ENCODE measurements around the gene TMEM151B. TPM values are rescaled to one million over a fixed set of nuclear protein-coding genes. Genes with fewer than 3 reads are reported as not detected.

The TMEM151B gene
- polyA plus RNA-seq, 3 donors: 0.42 to 0.62 (median 0.60) TPM

DNA sequence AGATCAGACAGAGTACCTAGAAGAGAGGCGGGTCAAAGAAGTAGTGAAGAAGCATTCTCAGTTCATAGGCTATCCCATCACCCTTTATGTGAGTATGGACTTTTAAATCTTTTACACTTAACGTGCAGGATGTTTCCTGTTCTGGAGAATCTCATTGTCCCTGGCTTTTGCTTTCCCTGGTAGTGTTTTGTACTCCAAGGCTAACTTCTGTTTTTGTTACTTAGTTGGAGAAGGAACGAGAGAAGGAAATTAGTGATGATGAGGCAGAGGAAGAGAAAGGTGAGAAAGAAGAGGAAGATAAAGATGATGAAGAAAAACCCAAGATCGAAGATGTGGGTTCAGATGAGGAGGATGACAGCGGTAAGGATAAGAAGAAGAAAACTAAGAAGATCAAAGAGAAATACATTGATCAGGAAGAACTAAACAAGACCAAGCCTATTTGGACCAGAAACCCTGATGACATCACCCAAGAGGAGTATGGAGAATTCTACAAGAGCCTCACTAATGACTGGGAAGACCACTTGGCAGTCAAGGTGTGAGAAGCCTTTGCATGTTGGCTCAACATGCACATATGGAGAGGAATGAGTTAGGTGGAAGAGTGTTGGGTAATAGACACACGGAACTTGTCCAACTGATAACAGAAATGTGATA, 20.1 kb upstream of the TMEM151B start:
- no peak for DNase-seq (ENCODE audit: low read depth in 3 of 3, low spot score in 2 of 3)

DNA sequence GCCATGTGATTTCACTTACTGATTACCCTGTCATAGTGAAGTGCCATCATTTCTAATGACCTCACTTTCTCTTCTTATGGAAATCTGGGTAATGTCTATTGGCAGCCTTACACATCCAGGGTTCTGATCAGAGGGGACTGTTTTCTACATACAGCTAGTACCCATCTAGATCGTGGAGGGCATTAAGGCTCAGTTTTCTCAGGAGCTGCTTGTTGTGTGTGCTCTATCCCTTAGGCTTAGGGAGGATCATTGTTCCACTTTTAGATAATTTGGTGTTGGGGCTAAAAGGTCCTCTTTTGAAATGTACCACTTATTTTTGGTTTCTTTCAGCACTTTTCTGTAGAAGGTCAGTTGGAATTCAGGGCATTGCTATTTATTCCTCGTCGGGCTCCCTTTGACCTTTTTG, 19.5 kb upstream of the TMEM151B start:
- no peak for DNase-seq (ENCODE audit: low read depth in 3 of 3, low spot score in 2 of 3)

DNA sequence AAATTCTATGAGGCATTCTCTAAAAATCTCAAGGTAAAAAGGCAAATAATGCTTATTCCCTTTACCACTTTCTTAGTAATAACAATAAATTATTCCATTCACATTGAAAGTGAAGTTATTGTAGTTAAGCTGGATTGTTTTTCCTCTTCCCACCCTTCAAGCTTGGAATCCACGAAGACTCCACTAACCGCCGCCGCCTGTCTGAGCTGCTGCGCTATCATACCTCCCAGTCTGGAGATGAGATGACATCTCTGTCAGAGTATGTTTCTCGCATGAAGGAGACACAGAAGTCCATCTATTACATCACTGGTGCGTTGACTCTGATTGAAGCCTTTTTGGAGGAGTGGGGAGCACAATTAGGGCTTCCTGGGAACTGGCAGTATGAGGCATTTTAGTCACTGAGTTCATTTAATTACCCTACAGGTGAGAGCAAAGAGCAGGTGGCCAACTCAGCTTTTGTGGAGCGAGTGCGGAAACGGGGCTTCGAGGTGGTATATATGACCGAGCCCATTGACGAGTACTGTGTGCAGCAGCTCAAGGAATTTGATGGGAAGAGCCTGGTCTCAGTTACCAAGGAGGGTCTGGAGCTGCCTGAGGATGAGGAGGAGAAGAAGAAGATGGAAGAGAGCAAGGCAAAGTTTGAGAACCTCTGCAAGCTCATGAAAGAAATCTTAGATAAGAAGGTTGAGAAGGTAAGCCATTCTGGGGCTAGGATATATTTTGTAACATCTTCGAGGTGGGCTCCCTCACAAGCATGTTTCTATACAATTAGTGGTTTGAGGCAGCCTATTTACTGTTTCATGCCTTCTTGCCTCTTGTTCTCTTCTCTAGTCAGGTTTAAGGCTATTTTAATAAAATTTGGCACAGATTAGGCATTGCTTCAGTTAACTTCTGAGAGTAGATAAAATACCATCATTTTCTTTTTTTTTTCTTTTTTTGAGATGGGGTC, 18.4 kb upstream of the TMEM151B start:
- no peak for DNase-seq (ENCODE audit: low read depth in 3 of 3, low spot score in 2 of 3)

DNA sequence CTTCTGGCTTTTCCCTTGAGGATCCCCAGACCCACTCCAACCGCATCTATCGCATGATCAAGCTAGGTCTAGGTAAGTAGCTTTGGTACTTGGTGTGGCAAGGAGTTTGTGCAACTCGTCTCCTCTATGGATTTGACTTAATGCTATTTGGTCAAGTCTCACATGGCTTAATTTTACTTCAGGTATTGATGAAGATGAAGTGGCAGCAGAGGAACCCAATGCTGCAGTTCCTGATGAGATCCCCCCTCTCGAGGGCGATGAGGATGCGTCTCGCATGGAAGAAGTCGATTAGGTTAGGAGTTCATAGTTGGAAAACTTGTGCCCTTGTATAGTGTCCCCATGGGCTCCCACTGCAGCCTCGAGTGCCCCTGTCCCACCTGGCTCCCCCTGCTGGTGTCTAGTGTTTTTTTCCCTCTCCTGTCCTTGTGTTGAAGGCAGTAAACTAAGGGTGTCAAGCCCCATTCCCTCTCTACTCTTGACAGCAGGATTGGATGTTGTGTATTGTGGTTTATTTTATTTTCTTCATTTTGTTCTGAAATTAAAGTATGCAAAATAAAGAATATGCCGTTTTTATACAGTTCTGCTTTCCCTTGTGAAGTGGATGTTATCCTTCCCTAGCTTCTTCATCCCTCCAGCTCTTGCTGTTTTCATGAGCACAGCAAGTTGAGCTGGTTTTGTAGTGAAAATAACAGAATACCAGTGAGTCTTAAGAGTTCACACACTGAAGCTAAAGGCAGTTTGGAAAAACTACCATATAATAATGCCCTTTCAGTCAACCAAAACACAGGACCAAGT, 16.7 kb upstream of the TMEM151B start:
- DNase-seq (ENCODE audit: low read depth in 3 of 3, low spot score in 2 of 3): no peak

DNA sequence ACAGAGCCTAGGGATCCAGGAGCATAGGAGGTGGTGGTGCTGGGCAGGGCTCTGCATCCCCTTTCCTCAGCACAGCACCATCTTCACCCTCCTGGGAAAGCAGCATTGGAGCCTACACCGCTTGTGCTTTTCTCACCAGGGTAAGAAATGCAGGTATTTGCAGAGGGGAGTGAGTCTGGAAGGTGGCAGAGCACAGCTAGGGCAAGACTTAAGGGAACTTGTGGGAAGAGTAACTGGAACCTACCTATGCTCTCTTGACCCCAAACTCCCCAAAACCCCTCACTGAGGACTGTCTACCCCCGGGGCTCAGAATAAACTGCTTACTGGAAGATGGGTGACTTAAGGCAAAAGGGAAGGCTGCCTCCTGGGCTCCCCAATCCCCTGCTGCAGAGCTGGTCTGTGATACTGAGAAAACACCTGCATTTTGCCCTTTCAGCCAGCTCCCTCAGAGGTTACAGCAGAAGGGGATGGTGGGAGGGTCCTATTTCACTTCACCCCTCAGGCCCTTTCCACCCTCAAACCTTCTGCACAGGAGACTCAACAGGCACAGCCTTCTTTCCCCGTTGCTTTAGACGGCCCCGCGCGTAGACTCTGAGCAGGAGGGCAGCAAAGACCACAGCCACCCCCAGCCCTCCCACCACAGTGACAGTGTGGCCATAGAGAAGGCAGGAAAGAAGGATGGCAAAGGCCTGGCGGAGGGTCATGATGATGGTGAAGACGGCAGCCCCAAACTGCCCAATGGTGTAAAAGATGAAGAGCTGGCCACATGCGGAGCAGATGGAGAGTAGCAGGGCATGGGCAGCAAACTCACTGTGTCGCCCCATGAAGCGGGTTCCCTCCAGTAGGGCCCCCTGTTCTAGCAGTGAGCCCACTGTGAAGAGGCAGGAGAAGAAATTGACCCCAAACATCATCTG, 15.8 kb upstream of the TMEM151B start:
- DNase-seq (ENCODE audit: low read depth in 3 of 3, low spot score in 2 of 3): no peak

DNA sequence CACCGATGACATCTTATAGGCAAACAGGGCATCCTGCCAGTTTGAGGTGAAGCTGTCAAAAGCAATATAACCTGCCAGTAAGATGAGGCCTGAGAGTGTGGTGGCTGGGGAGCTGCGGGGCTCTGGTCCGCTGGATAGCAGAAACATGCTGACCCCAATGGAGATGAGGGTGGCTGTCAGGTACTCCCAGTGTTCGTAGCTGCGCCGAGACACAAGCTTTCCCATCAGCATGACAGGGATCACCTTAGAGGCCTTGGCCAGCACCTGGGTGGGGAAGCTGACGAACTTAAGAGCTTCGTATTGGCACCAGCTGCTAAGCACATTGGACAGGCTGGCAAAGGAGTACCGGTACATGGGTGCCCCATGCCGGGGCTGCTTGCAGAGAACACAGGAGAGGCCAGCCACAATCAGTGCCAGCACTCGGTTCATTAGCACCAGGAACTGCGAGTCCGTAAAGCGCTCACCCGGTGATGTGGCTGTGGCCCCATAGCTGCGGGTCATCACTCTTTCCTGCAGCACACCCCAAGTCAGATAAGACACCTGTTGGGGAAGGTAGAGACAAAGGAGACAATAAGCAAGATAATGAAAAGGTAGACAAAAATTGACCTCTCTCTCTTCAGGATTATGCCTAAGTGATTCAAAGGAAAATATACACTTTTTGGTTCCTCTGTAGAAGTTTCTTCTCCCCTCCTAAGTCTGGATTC, 15.0 kb upstream of the TMEM151B start:
- DNase-seq (ENCODE audit: low read depth in 3 of 3, low spot score in 2 of 3): no peak

DNA sequence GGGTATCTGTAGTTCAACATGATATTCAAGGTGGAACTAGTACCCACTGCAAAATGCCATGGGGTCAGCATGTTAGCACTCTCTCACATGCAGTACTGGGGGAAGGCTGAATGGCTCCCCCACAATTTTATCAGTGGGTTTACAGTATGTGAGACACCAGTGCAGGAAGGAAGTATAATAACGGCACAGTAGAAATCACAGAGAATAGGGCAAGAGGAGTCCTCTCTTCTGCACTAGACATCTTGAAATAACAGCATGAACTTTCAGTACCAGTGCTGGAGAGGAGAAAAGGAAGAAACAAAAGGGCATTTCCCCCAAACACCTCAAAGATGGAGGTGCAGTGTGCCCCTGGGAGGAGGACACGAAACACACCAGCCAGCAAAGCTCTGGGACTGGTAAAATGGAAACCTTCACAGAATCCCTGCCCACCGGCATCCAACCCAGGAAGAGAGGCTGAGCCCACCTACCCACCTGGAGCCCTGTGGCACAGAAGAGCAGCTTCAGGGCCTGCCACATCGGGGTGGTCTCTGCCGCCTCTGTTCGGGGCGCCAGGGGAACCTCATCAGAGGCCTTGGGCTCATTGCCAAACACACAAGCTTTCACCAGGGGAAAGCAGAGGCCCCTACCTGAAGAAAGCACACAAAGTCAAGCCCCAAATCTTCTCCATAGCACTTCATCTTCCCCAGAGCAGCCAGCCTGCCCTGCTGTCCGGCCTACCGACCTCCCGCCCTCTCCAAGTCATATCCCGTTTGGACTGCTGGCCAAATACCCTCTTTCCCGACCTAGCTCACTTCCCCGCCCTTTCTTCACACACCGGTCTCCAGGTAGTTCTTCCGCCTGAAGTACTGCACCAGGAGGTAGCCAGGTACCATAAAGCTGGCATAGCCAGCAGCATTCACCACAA, 14.1 kb upstream of the TMEM151B start:
- no peak for DNase-seq (ENCODE audit: low read depth in 3 of 3, low spot score in 2 of 3)

DNA sequence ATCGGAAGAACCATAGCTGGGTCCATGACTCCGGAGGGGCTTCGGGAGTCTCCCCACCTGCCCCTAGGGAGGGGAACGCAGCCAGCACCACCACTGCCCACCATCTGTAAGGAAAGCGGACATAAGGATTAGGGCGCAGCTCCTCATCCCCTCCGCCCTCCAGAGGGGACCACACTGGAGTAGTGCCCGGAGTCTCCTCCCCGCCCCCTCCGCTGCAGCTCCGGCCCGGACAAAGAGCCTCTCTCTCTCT, 13.6 kb upstream of the TMEM151B start:
- DNase-seq (ENCODE audit: low read depth in 3 of 3, low spot score in 2 of 3): no peak

DNA sequence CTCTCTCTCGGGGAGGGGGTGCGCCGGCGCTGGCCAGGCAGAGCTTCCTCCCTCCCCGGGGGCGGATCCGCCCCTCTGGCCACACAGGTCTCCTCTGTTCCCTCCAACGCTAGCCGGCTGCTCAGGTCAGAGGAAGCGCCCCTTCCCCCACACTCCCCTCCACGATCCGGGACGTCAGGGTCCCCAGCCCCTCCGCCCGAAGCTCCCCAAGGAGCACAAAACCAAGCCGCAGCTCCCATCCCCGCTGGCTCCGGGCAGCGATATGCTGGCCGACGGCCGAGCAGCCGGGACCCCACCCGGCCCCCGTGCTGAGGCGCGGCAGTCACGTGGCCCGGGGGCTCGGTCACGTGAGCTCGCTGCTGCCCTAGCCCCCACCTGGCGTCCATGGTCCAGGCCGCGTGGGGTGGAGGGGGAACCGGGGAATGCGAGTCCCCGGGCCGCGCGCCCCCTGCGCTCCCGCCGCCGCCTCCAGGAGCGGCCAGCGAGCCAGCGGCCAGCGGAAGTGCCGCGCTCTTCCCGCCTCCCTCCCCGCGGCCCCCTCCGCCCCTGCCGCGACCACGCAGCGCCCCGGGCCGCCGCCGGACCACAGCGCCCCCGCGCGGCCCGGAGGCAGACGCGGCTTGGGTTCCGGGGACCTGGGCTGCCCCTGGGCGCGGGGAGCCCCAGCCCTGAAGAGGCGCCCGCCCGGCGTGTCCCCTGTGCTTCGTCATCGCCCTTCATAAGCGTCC, 13.1 kb upstream of the TMEM151B start, which contains the start of gene SLC35B2:
Gene SLC35B2, minus strand, starts transcription at position 504 of the 728 bp plus-strand sequence. Its CDS starts 118 bp downstream, at position 386.
- DNase-seq (ENCODE audit: low read depth in 3 of 3, low spot score in 2 of 3): no peak

DNA sequence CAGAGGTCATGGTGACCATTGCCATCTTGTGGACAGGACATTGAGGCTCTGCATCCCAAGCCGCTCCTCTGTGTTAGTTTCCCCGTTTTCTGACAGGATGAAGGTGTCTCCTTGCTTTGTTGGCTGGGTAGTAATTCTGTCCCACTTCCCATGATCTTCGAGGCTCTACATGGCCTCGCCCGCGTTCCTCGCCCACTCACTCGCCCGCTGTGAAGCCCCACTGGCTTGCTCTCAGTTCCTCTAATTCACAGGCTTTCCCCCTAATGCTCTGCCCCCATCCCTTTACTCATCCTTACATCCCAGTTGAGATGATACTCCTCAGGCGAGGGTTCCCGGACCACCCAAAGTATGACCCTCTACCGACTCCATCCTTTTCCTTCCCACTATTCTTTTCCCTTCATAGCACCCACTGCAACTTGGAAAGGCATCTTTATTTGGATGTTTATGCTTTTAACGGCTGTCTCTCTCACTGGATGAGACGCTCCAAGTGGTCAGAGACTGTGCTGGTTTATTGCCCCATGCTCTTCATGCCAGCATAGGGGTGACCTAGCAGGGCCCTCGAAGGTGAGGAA, 12.4 kb upstream of the TMEM151B start:
- no peak for DNase-seq (ENCODE audit: low read depth in 3 of 3, low spot score in 2 of 3)

DNA sequence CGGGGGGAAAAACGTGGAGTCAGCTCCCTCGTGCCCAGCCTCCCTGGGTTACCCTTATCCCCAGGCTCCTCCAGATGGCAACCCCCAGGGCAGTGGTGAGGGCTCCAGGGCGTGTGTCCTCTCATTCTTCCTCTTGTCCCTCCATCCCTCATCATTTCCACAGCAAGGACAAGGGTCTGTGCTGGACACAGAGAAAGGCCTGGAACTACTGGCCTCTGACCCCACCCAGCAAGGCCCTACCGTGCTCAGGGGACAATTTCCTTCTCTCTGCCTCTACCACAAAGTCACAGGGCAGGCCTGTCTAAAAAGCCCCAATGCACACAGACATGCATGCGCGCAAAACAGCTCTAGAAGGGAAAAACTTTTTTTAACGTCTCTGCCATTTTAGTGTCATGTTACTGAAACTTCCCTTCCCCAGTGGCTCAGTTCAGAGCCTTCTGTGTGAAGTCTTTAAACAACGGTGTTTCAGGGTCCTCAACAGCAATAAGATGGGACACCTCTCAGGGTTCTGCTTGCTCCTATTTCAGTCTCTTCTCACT, 11.9 kb upstream of the TMEM151B start:
- no peak for DNase-seq (ENCODE audit: low read depth in 3 of 3, low spot score in 2 of 3)

DNA sequence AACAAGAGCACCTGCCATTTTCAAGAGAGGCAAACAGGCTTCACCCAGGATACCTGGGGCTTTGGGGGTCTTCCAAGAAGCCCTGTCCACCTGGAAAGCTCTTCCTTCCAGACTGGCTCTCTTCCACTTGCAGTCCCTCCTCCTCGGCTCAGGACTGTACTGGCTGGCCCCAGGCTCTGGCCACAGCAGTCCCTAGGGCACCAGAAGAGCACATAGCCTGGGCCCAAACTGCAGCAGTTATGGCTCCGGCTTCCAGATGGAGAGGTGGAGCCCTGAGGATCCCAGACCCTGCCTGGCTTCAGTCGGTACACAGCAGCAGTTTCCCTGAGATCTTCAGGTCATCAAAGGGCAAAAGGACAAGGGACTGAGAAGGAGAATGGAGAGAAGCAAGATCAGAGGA, 11.3 kb upstream of the TMEM151B start:
- DNase-seq (ENCODE audit: low read depth in 3 of 3, low spot score in 2 of 3): no peak

DNA sequence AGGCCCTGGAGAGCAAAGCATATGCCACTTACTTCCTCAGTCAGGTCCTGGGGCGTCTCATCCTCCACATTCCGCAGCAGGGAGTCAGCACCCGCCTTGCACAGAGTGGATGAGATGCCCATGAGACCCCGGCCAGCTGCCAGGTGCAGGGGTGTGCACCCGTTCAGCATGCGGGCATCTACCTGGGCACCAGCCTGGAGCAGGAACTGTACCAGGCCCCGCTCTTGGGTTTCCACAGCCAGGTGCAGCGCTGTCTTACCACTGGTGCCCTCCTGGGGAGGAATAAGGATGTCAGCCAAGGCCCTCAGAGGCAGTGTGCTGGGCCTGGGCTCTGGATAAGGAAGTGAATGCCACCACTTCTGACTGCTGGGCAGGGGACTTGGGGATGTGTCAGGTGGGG, 10.2 kb upstream of the TMEM151B start:
- no peak for DNase-seq (ENCODE audit: low read depth in 3 of 3, low spot score in 2 of 3)

DNA sequence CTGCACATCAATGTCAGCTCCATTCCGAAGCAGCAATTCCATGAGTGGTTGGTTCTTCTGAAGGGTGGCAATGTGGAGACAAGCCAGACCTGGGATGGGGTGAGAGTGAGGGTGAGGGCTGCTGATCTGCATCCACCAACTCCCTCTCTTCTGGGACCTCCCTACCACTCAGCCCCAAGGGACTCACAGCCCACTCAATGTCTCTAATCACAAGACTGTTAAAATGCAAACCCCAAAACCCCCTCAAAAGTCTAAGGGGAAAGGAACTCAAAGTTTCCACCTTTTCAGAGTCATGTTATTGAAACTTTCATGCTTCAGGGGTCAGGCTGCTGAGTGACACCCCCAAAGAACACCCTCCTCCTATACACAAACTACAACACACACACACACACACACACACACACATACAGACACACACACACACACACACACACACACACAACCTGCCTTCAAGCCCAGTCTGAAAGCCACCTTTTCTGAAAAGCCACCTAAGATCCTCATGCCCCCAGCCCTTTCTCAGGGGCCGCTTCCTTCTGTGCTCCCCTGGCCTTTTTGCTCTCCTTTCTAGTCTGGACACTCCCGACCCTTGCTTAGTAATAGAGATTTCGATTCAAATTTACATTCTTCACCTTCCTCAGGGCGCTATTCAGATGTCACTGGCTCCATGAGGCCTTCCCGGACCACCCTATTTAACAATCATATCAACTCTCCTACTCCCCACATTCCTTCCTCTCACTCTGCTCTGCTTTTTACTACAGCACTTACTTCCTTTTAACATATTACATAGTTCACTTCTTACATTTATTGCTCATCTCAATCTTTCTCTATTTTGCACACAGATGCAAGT, 9.6 kb upstream of the TMEM151B start:
- DNase-seq (ENCODE audit: low read depth in 3 of 3, low spot score in 2 of 3): no peak

DNA sequence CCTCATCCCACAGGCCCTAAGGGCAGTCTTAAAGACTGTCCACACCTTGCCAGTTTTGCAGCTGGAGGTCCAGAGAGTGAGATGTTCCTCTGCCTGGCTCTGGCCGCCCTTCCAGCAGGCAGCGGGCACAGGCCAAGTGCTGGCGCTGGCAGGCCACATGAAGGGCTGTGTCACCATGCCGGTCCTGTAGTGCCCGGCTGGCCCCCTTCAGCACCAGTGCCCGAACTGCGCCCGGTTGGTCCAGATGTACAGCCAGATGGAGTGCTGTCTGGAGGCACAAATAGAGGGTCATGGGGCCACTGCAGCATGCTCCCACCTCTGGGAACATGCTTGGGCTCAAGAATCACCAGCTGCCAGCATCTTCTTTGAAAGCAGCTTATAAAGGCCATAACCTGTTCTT, 8.7 kb upstream of the TMEM151B start:
- DNase-seq (ENCODE audit: low read depth in 3 of 3, low spot score in 2 of 3): no peak
